Stomach (tissue), 4 donors: ENCODE measurements around the gene NIM1K.

ENCODE experiments used
- POLR2A ChIP-seq, 4 donors: fragments of 450-650 bp; IDR thresholded peaks; one replicate each; pipeline ENCODE4 v1.6.1; 2016; ENCODE audit warnings: antibody characterized with exemption in 4 of 4, control low read depth in 2 of 4, mild to moderate bottlenecking in 1 of 4, moderate library complexity in 1 of 4
- TF ChIP-seq, protein P1 (sequence below), 7 experiments: fragments of 450-650 bp in 4 of 7; fragments of 200-600 bp in 3 of 7; sonication (generic) in 3 of 7; IDR thresholded peaks; one replicate each; pipeline ENCODE4 v1.5.1; 2016 to 2019; ENCODE audit warnings: antibody characterized with exemption in 7 of 7, control low read depth in 2 of 7, mild to moderate bottlenecking in 1 of 7

DNA sequence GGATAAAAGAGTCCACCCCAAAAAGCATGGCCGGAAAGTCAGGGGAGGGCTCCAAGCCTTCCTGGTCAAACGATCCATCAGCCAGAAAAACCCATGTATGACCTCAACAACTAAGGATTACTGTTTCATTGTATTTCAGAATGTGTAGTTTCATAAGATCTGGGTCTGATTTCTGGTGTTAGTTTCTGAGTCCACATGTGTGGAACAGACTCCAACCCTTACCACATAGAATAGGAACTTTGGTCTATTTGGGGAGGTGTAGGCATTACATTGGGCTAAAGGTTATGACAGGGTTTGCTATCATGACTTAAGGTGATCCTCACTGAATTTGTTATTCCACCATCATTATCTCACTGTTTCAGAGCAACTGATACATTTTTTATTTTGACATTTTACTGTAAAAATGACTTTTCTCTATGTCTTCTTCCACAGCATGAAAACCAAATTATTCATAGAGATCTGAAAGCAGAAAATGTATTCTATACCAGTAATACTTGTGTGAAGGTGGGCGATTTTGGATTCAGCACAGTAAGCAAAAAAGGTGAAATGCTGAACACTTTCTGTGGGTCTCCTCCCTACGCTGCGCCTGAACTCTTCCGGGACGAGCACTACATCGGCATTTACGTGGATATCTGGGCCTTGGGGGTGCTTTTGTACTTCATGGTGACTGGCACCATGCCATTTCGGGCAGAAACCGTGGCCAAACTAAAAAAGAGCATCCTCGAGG is 87.7 kb downstream of the NIM1K start:
- TF ChIP-seq POLR2A (IDR thresholded peaks at IDR 0.05) = no peak
- TF ChIP-seq, protein P1, sequence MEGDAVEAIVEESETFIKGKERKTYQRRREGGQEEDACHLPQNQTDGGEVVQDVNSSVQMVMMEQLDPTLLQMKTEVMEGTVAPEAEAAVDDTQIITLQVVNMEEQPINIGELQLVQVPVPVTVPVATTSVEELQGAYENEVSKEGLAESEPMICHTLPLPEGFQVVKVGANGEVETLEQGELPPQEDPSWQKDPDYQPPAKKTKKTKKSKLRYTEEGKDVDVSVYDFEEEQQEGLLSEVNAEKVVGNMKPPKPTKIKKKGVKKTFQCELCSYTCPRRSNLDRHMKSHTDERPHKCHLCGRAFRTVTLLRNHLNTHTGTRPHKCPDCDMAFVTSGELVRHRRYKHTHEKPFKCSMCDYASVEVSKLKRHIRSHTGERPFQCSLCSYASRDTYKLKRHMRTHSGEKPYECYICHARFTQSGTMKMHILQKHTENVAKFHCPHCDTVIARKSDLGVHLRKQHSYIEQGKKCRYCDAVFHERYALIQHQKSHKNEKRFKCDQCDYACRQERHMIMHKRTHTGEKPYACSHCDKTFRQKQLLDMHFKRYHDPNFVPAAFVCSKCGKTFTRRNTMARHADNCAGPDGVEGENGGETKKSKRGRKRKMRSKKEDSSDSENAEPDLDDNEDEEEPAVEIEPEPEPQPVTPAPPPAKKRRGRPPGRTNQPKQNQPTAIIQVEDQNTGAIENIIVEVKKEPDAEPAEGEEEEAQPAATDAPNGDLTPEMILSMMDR (IDR thresholded peaks at IDR 0.05) = no peak
